Mammary epithelial cell (primary cell): ENCODE data around the gene WNT9B.

Experiments used
- CTCF ChIP-seq, 2 donors: IDR thresholded peaks in 1 of 2; conservative IDR thresholded peaks in 1 of 2; 2 replicates each; pipeline ENCODE4 v1.5.1; 2011 to 2012; ENCODE audit warnings: inconsistent platforms in 2 of 2, low read length in 2 of 2, mild to moderate bottlenecking in 2 of 2, control low read depth in 1 of 2, low read depth in 1 of 2; ENCODE audit not compliant: insufficient read depth in 1 of 2; ENCODE audit errors: extremely low read depth in 1 of 2
- EZH2 ChIP-seq: IDR thresholded peaks from 2 replicates; pipeline ENCODE4 v1.6.1; 2012; ENCODE audit warnings: low read length, inconsistent platforms, borderline replicate concordance

- TF ChIP-seq CTCF (conservative IDR thresholded peaks at IDR 0.05 in 1 of 2, IDR thresholded peaks at IDR 0.05 in 1 of 2; ENCODE audit: extremely low read depth in 1 of 2, insufficient read depth in 1 of 2, low read depth in 1 of 2, low read length in 2 of 2) (no peak), EZH2 (no peak)
Observed at GRCh38 chr17:46928467-46929261, 77.3 kb downstream of the WNT9B start.
